ENCODE results near the gene ZBBX.

DNA sequence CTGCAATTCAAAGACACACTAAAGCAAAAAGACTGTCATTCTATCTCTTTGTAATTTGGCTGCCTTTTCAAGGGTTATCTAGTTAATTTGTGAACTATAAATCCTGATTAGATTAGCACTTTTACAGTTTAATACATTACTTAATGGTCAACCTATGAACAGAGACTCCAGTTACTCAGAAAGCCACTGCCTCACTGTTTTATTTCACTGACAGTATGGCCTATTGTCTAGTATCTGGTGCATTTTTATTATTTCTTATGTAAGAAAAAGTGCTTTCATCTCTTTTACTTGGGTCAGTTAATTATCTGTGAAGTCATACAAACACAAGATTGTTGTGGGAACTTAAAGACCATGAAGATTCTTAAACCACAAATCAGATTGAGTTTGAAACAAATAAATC is 133.8 kb downstream of the ZBBX start:
- TF ChIP-seq GABPA (tag; conservative IDR thresholded peaks at IDR 0.05; ENCODE audit: low read depth) (no peak), HMG20A (CRISPR knock-in tag; conservative IDR thresholded peaks at IDR 0.05) (no peak), RFX5 (IDR thresholded peaks at IDR 0.05; ENCODE audit: low read depth, low read length) (no peak), SIX5 (IDR thresholded peaks at IDR 0.05; ENCODE audit: borderline replicate concordance in 1 of 2, insufficient read depth in 1 of 2, low read depth in 1 of 2, low read length in 2 of 2) (no peak), SMAD4 (CRISPR knock-in tag; conservative IDR thresholded peaks at IDR 0.05) (no peak), EGR1 (conservative IDR thresholded peaks at IDR 0.05) (no peak)
- TF ChIP-seq, protein P1, sequence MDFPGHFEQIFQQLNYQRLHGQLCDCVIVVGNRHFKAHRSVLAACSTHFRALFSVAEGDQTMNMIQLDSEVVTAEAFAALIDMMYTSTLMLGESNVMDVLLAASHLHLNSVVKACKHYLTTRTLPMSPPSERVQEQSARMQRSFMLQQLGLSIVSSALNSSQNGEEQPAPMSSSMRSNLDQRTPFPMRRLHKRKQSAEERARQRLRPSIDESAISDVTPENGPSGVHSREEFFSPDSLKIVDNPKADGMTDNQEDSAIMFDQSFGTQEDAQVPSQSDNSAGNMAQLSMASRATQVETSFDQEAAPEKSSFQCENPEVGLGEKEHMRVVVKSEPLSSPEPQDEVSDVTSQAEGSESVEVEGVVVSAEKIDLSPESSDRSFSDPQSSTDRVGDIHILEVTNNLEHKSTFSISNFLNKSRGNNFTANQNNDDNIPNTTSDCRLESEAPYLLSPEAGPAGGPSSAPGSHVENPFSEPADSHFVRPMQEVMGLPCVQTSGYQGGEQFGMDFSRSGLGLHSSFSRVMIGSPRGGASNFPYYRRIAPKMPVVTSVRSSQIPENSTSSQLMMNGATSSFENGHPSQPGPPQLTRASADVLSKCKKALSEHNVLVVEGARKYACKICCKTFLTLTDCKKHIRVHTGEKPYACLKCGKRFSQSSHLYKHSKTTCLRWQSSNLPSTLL (IDR thresholded peaks at IDR 0.05): no peak
- TF ChIP-seq, protein P2, sequence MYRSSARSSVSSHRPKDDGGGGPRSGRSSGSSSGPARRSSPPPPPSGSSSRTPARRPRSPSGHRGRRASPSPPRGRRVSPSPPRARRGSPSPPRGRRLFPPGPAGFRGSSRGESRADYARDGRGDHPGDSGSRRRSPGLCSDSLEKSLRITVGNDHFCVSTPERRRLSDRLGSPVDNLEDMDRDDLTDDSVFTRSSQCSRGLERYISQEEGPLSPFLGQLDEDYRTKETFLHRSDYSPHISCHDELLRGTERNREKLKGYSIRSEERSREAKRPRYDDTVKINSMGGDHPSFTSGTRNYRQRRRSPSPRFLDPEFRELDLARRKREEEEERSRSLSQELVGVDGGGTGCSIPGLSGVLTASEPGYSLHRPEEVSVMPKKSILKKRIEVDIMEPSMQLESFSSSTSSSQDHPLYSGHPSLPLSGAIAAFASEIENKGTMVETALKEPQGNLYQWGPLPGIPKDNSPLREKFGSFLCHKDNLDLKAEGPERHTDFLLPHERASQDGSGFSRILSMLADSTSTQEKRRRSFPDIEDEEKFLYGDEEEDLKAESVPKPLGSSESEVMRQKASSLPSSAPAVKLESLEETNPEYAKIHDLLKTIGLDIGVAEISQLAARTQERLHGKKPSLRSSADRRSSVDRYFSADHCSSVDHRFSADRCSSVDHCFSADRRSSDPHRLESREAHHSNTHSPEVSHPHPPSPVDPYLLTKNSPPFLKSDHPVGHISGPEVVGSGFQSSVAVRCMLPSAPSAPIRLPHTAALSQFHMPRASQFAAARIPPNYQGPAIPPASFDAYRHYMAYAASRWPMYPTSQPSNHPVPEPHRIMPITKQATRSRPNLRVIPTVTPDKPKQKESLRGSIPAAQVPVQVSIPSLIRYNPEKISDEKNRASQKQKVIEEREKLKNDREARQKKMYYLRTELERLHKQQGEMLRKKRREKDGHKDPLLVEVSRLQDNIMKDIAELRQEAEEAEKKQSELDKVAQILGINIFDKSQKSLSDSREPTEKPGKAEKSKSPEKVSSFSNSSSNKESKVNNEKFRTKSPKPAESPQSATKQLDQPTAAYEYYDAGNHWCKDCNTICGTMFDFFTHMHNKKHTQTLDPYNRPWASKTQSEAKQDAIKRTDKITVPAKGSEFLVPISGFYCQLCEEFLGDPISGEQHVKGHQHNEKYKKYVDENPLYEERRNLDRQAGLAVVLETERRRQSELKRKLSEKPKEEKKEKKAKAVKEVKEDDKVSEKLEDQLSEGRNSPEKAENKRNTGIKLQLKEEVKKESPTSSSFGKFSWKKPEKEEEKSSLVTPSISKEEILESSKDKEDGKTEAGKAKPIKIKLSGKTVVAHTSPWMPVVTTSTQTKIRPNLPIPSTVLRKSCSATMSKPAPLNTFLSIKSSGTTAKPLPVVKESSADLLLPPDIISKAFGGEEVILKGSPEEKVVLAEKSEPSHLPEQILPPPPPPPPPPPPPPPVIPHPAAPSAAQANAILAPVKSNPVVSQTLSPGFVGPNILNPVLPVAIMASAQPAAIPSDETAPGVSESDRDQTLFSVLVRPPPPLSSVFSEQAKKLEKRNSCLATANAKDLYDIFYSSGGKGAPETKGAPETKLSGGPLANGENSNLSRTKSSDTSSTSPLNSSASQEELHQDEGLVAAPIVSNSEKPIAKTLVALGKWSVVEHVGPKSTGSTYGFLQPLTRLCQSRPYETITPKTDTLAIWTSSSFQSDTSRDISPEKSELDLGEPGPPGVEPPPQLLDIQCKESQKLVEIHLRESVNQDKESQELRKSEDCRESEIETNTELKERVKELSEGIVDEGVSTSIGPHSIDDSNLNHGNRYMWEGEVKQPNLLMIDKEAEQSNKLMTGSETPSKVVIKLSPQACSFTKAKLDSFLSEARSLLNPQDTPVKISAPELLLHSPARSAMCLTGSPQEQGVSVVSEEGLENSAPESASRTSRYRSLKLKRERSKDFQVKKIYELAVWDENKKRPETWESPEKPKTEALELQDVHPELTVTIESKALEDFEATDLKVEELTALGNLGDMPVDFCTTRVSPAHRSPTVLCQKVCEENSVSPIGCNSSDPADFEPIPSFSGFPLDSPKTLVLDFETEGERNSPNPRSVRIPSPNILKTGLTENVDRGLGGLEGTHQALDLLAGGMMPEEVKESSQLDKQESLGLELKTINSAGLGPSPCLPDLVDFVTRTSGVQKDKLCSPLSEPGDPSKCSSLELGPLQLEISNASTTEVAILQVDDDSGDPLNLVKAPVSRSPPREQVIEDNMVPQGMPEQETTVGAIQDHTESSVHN (IDR thresholded peaks at IDR 0.05; ENCODE audit: borderline replicate concordance in 1 of 2, low read depth in 1 of 2): no peak
- TF ChIP-seq, protein P3, sequence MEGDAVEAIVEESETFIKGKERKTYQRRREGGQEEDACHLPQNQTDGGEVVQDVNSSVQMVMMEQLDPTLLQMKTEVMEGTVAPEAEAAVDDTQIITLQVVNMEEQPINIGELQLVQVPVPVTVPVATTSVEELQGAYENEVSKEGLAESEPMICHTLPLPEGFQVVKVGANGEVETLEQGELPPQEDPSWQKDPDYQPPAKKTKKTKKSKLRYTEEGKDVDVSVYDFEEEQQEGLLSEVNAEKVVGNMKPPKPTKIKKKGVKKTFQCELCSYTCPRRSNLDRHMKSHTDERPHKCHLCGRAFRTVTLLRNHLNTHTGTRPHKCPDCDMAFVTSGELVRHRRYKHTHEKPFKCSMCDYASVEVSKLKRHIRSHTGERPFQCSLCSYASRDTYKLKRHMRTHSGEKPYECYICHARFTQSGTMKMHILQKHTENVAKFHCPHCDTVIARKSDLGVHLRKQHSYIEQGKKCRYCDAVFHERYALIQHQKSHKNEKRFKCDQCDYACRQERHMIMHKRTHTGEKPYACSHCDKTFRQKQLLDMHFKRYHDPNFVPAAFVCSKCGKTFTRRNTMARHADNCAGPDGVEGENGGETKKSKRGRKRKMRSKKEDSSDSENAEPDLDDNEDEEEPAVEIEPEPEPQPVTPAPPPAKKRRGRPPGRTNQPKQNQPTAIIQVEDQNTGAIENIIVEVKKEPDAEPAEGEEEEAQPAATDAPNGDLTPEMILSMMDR (IDR thresholded peaks at IDR 0.05 in 2 of 3, conservative IDR thresholded peaks at IDR 0.05 in 1 of 3; ENCODE audit: insufficient read depth in 2 of 3, low read depth in 1 of 3, low read length in 3 of 3): no peak
- TF ChIP-seq, protein P4, sequence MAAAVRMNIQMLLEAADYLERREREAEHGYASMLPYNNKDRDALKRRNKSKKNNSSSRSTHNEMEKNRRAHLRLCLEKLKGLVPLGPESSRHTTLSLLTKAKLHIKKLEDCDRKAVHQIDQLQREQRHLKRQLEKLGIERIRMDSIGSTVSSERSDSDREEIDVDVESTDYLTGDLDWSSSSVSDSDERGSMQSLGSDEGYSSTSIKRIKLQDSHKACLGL (CRISPR knock-in tag; IDR thresholded peaks at IDR 0.05; ENCODE audit: borderline replicate concordance, poor library complexity, severe bottlenecking): no peak
- TF ChIP-seq, protein P5, sequence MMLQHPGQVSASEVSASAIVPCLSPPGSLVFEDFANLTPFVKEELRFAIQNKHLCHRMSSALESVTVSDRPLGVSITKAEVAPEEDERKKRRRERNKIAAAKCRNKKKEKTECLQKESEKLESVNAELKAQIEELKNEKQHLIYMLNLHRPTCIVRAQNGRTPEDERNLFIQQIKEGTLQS (IDR thresholded peaks at IDR 0.05): no peak
- TF ChIP-seq, protein P5 (CRISPR knock-in tag; conservative IDR thresholded peaks at IDR 0.05): no peak
